PC-9 (cell line): ENCODE data around the gene TBC1D3B. TPM values are rescaled to one million over a fixed set of nuclear protein-coding genes. Genes with fewer than 3 reads are reported as not detected.

Experiments
- total RNA-seq: library from RNA; stranded (reverse); gene quantifications from 2 replicates; pipeline ENCODE4 v1.2.3, GENCODE V29; 2021

The TBC1D3B gene
- total RNA-seq, 1 experiment from 2014 or later: 13.8 TPM

Other genes starting within 250 kb of the TBC1D3B start
- 14.5 and 15.5 TPM in 2 replicates for gene RDM1, start 245.9 kb downstream of the TBC1D3B start, total RNA-seq
- gene LYZL6, start 232.9 kb downstream of the TBC1D3B start, total RNA-seq: not detected in 2 replicates
- gene CCL16, start 195.1 kb downstream of the TBC1D3B start, total RNA-seq: not detected in 2 replicates
- not detected in 2 replicates for gene CCL14, start 189.9 kb downstream of the TBC1D3B start, total RNA-seq
- gene CCL15, start 175.1 kb downstream of the TBC1D3B start, total RNA-seq: not detected in 2 replicates
- gene CCL23, start 158.7 kb downstream of the TBC1D3B start, total RNA-seq: not detected in 2 replicates
- not detected in 2 replicates for gene CCL18, start 112.4 kb downstream of the TBC1D3B start, total RNA-seq
- gene CCL3, start 86.5 kb downstream of the TBC1D3B start, total RNA-seq: not detected in 2 replicates
- gene CCL4, start 72.8 kb downstream of the TBC1D3B start, total RNA-seq: not detected in 2 replicates
- not detected in 2 replicates for gene CCL3L1, start 20.1 kb upstream of the TBC1D3B start, total RNA-seq
- gene CCL4L2, start 34.4 kb upstream of the TBC1D3B start, total RNA-seq: not detected in 2 replicates
- 0.50 and 0.81 TPM in 2 replicates for gene TBC1D3I, start 87.9 kb upstream of the TBC1D3B start, total RNA-seq
- not detected in 2 replicates for gene TBC1D3G, start 147.2 kb upstream of the TBC1D3B start, total RNA-seq
- not detected in 2 replicates for gene TBC1D3H, start 211.8 kb upstream of the TBC1D3B start, total RNA-seq